NCI-H128 (cell line): Measurements from ENCODE around the gene TP53.
A peak's percentile ranks its signal among the peaks of the same experiment; 100 is the strongest.
"Not testable (repeated sequence)": the region's sequence is repeated elsewhere in the genome, so short reads cannot be mapped to it uniquely, and the experiment has no call there.

Experiments
- DNase-seq: peaks from one replicate; lab custom pipeline; 2025; ENCODE audit not compliant: unreplicated experiment; lab: John Stamatoyannopoulos, UW

Gene TP53

GRCh38 chr17:7632492-7632894, 54.8 kb downstream of the TP53 start:
- DNase-seq = no peak

DNA sequence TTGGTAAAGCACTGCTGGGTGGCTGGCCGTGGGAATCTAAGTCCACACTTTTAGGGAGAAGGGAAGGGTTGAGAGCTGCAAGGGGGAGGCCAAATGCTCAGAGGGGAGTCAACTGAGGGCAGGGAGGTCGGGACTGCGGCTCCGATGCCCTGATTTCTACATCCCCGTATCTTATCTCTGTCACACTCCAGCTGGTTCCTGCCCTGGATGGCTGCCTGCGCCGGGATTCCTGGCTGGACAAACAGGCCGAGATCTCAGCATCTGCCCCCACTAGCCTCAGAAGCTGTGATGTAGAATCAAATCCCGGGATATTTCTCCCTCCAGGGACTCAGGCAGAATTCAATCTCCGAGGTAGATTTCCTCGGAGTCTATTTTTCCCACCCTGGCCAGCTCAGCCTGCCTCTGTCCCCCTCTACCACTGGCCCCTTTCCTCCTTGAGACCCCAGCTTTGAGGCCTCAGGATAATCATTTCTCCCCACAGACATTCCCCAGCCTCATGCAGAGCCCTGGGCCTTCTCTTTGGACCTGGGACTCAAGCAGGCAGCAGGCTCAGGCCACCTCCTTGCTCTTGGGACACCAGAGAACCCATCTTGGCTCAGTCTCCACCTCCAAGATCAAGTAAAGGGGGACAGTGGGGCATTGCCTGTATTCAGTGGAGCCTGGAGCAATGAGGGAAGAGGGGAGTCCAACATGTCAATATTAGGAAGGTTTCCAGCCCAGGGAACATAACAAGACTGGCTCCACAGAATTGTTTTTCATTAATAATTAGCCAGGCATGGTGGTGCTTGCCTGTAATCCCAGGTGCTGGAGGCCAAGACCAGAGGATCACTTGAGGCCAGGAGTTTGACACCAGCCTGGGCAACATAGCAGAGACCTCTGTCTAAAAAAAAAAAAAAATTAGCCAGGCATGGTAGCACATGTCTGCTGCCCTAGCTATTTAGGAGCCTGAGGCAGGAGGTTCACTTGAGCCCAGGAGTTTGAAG, 55.6 kb downstream of the TP53 start:
- no peak for DNase-seq

- DNase-seq = no peak
Measured at GRCh38 chr17:7629939-7630571, 57.2 kb downstream of the TP53 start, which contains the start of gene SHBG. Gene SHBG, plus strand, starts transcription at chr17:7630135. Its CDS starts 38 bp downstream, at chr17:7630173.

GRCh38 chr17:7627250-7628121, 59.8 kb downstream of the TP53 start, which contains the start of gene SAT2:
Gene SAT2, minus strand, starts transcription at chr17:7627821. Its CDS starts 186 bp downstream, at chr17:7627635.
- peak; percentile 65 for DNase-seq

DNA sequence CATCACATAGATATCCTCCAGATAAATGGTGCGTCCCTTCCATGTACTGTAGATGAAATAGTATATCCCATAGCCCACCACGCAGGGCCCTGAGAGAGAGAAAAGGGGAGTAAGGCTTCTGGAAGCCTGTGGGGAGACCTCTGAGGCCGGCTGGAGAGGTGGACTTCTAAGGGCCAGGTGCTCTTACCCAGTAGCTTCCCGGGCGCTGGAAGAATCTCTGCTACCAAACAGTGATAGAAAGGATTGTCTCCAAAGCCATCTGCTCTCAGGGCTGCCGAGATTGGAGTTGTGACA, 60.4 kb downstream of the TP53 start:
- no peak for DNase-seq

GRCh38 chr17:7626307-7626706, 61.0 kb downstream of the TP53 start:
- DNase-seq = no peak

DNA sequence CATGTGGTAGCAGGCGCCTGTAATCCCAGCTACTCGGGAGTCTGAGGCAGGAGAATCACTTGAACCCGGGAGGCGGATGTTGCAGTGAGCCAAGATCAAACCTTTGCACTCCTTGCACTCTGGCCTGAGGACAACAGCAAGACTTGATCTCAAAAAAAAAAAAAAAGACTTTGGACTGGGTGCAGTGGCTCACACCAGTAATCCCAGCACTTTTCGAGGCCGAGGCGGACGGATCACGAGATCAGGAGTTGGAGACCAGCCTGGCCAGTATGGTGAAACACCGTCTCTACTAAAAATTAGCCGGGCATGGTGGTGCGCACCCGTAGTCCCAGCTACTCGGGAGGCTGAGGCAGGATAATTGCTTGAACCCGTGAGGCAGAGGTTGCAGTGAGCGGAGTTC, 61.5 kb downstream of the TP53 start:
- DNase-seq = not testable (repeated sequence)

- DNase-seq = no peak
Measured at GRCh38 chr17:7623661-7624060, 63.6 kb downstream of the TP53 start.

DNA sequence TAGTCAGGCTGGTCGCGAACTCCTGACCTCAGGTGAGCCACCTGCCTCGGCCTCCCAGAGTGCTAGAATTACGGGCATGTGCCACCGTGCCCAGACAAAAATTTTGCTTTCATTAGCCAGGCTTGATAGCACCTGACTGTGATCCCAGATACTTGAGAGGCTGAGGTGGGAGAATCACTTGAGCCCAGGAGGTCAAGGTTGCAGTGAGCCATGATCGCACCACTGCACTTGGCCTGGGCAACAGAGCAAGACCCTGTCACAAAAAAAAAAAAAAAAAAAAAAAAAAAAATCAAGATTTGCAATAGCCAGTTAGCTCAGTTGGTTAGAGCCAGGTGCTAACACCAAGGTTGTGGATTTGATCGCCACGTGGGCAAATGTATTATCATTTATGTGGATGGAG, 66.5 kb downstream of the TP53 start:
- no peak for DNase-seq

DNA sequence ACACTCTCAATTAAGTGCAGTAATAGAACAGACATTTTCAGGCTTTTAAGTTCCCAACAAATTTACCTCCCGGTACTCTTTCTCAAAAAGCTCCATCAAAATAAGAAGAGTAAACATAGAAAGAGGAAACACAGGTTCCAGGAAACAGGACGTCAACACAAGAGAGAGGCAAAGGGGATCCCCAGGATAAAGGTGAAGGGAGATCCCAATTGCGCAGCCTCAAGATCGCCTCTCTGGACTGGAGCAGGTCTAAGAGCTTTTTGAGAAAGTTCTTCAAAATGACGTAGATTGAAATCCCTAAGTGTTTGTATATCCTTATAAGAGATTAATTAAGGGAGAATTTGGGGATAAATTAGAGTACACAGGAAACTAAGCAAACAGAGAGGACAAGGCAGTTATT, 68.7 kb downstream of the TP53 start:
- no peak for DNase-seq
